Kidney epithelial cell (primary cell): ENCODE results near the gene TSPO. TPM values are rescaled to one million over a fixed set of nuclear protein-coding genes. Genes with fewer than 3 reads are reported as not detected.

Source experiments
- DNase-seq: peaks from one replicate; pipeline ENCODE4 v3.0.0-alpha.2; 2010; ENCODE audit warnings: low read depth
- H3K27me3 ChIP-seq: 2 replicates; pipeline ENCODE4 v1.6.0; 2011; ENCODE audit warnings: low read length; ENCODE audit not compliant: control insufficient read depth, insufficient read depth
- H3K36me3 ChIP-seq: 2 replicates; pipeline ENCODE4 v1.5.1; 2011; ENCODE audit warnings: low read length; ENCODE audit not compliant: control insufficient read depth, insufficient read depth
- H3K4me3 ChIP-seq: 2 replicates; pipeline ENCODE4 v1.5.1; 2011; ENCODE audit warnings: low read depth, mild to moderate bottlenecking, control low read depth, low read length
- CTCF ChIP-seq: IDR thresholded peaks from 2 replicates; pipeline ENCODE4 v1.5.1; 2011; ENCODE audit warnings: mild to moderate bottlenecking, moderate library complexity, low read length, control low read depth, inconsistent platforms; ENCODE audit not compliant: insufficient read depth, poor library complexity, severe bottlenecking
- total RNA-seq: library from RNA; depleted of rRNA; stranded (reverse); fragments of >200 nt; gene quantifications from 2 replicates; pipeline ENCODE4 v1.2.3, GENCODE V29; 2015

Gene TSPO
- total RNA-seq, 1 donor from 2014 or later, result 394 TPM

DNA sequence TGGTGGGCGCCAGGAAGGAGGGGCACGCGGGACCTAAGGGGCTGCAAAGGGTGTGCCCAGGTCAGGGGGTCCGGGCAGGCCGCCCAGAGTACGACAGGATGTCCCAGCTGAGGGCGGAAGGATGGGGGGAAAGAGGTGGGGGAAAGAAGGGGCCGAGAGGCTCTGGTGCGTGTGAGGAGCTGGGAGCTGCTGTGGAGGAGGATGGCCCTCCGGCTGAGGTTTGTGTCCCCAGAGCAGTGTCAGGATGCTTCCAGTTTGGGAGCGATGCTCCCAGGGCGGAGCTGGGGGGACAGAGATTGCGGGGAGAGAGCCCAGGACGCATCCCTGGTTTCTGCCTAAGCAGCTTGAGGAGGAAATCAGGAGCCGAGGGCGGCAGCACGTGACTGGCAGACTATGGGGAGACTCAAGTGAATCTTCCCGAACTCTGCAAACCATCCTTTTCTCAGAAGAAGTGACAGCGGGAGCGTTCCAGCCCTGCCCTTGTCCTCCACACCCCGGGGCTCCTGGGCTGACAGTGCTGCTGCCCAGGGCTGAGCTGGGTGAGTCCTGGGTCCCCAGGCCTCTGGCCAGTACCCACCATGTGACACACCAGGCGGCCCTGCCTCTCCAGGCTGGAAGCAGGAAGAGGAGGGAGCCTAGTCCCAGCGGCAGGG lies 55.3 kb downstream of the TSPO start:
- H3K4me3 ChIP-seq, result no peak overlapping the region
- DNase-seq, result no peak
- H3K36me3 ChIP-seq, result no peaks in the 10 kb centered on the region
- no peak for TF ChIP-seq CTCF
- H3K27me3 ChIP-seq, result peaks cover 6% of the 10 kb centered on the region

- no peak for DNase-seq
- peaks cover 6% of the 10 kb centered on the region for H3K27me3 ChIP-seq
- no peak overlapping the region for H3K4me3 ChIP-seq
- TF ChIP-seq CTCF, result no peak
- no peaks in the 10 kb centered on the region for H3K36me3 ChIP-seq
Measured at GRCh38 chr22:43207386-43207785, 56.0 kb downstream of the TSPO start.

- DNase-seq, result no peak
- no peaks in the 10 kb centered on the region for H3K36me3 ChIP-seq
- H3K4me3 ChIP-seq, result no peak overlapping the region
- peaks cover 8% of the 10 kb centered on the region for H3K27me3 ChIP-seq
- TF ChIP-seq CTCF, result no peak
Measured at GRCh38 chr22:43207849-43208702, 56.7 kb downstream of the TSPO start.

DNA sequence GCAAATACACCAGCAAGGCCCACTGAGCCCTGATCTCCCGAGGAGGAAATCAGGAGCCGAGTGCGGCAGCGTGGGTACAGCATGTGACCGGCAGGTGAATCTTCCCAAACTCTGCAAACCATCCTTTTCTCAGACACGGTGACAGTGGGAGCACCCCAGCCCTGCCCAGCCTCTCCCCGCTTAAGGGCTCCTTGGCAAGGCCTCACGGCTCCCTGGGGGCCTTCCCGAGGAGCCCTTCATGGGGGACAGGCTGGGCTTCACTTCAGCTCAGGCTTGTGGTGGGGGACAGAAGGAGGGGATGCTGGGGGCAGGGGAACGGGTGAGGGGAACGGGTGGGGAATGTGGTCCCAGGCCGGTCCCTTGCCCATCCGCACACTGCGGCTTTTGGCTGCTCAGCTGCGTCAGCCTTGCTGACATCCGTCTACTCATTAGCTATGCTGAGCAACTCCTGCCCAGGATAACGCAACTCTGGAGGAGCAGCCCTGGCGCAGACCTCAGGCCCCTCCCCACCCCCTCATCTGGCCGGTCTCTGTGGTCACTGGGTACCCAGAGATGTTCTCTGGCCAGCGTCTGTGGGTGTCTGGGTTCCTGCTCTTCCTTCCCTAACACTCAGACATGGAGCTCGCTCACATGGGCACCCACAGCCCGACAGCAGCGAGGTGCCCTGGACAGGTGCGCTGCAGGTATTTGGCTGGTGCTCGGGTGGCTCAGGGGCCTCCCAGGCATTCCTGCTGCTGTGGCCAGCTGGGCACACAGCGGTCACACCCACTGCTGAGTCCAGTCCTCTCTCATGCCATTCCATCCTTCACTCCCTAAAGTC lies 57.6 kb downstream of the TSPO start:
- DNase-seq, result no peak
- Histone ChIP-seq H3K27me3 (peaks cover 9% of the 10 kb centered on the region), H3K36me3 (no peaks in the 10 kb centered on the region), H3K4me3 (no peak overlapping the region)
- no peak for TF ChIP-seq CTCF

GRCh38 chr22:43209523-43209890 lies 58.1 kb downstream of the TSPO start:
- Histone ChIP-seq H3K27me3 (peaks cover 9% of the 10 kb centered on the region), H3K36me3 (no peaks in the 10 kb centered on the region)

More at GRCh38 chr22:43209523-43209890, 58.1 kb downstream of the TSPO start:
- DNase-seq, result no peak
- H3K4me3 ChIP-seq, result no peak overlapping the region
- no peak for TF ChIP-seq CTCF
